Kidney epithelial cell (primary cell): ENCODE data around the gene TBC1D14. TPM values are rescaled to one million over a fixed set of nuclear protein-coding genes. Genes with fewer than 3 reads are reported as not detected.

ENCODE experiments used
- DNase-seq: peaks from one replicate; pipeline ENCODE4 v3.0.0-alpha.2; 2010; ENCODE audit warnings: low read depth
- H3K27me3 ChIP-seq: 2 replicates; pipeline ENCODE4 v1.6.0; 2011; ENCODE audit warnings: low read length; ENCODE audit not compliant: control insufficient read depth, insufficient read depth
- H3K36me3 ChIP-seq: 2 replicates; pipeline ENCODE4 v1.5.1; 2011; ENCODE audit warnings: low read length; ENCODE audit not compliant: control insufficient read depth, insufficient read depth
- H3K4me3 ChIP-seq: 2 replicates; pipeline ENCODE4 v1.5.1; 2011; ENCODE audit warnings: low read depth, mild to moderate bottlenecking, control low read depth, low read length
- total RNA-seq: library from RNA; depleted of rRNA; stranded (reverse); fragments of >200 nt; gene quantifications from 2 replicates; pipeline ENCODE4 v1.2.3, GENCODE V29; 2015
- TF ChIP-seq, protein P1 (sequence below): IDR thresholded peaks from 2 replicates; pipeline ENCODE4 v1.5.1; 2011; ENCODE audit warnings: mild to moderate bottlenecking, moderate library complexity, low read length, control low read depth, inconsistent platforms; ENCODE audit not compliant: insufficient read depth, poor library complexity, severe bottlenecking

TBC1D14 gene
- total RNA-seq, 1 donor from 2014 or later, result 52.8 TPM

DNA sequence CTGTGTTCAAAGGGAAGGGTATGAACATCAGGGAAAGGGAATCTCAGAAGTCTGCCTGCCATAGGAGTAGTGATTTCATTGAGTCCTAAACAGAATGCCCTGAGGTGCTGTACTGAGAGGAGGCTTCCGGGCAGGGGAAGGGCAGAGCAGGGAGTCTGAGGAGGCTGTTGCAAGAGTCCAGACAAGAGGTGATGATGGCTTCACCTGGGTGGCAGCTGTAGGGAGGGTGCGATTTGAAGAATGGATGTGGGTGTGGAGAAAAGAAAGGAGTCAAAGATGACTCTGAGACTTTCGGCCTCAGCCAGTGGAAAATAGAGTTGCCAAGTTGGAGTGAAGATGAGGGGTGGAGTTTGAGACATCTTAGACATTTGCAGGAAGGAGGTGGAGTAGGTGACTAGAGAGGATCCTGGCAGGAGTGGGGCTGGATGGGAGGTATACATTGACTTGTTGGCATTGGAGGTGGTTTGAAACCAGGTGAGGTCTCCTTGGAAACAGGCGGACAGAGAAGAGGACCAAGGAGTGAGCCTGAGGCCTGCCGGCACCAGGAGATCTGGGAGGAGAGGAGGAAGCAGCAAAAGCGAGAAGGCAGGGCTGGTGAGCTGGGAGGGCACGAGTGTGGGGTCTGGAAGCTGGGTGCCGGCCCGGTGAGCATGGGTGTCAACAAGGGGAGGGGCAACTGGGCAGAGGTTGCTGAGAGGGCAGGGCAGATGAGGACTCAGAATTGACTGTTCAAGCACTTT lies 24.2 kb downstream of the TBC1D14 start:
- no peaks in the 10 kb centered on the region for H3K36me3 ChIP-seq
- TF ChIP-seq, protein P1, sequence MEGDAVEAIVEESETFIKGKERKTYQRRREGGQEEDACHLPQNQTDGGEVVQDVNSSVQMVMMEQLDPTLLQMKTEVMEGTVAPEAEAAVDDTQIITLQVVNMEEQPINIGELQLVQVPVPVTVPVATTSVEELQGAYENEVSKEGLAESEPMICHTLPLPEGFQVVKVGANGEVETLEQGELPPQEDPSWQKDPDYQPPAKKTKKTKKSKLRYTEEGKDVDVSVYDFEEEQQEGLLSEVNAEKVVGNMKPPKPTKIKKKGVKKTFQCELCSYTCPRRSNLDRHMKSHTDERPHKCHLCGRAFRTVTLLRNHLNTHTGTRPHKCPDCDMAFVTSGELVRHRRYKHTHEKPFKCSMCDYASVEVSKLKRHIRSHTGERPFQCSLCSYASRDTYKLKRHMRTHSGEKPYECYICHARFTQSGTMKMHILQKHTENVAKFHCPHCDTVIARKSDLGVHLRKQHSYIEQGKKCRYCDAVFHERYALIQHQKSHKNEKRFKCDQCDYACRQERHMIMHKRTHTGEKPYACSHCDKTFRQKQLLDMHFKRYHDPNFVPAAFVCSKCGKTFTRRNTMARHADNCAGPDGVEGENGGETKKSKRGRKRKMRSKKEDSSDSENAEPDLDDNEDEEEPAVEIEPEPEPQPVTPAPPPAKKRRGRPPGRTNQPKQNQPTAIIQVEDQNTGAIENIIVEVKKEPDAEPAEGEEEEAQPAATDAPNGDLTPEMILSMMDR, result no peak
- DNase-seq, result no peak
- H3K27me3 ChIP-seq, result no peaks in the 10 kb centered on the region
- no peak overlapping the region for H3K4me3 ChIP-seq

DNA sequence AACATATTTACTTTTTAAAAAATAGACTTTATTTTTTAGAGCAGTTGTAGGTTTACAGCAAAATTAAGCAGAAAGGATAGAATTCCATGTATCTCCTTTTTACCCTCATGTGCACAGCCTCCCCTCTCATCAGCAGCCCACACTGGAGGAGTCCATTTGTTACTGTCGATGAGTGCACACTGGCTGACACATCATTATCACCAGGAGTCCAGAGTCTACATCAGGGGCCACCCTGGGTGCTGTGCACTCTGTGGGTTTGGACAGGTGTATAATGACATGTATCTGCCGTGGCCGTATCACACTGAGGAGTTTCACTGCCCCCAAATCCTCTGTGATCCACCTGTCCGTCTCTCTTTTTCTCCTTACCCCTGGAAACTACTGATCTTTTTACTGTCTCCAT lies 26.3 kb downstream of the TBC1D14 start:
- Histone ChIP-seq H3K27me3 (no peaks in the 10 kb centered on the region), H3K4me3 (no peak overlapping the region), H3K36me3 (no peaks in the 10 kb centered on the region)
- TF ChIP-seq, protein P1, result no peak
- no peak for DNase-seq

DNA sequence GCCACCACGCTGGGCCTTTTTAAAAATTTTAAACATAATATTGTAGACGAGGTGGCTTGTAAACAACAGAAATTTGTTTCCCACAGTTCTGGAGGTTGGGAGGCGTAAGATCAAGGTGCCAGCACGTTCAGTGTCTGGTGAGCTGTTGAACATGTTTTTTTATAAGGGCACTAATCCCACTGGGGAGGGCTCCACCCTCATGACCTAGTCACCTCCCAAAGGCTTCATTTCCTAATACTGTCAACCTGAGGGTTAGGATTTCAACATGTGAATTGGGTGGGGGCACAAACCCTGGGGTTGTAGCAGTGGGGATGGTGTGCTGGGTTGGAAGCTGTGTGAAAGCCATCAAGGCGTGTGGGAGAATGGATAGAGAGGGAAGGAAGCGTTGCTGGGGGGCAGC lies 27.6 kb downstream of the TBC1D14 start:
- no peaks in the 10 kb centered on the region for H3K27me3 ChIP-seq
- TF ChIP-seq, protein P1, result no peak
- DNase-seq, result no peak
- no peak overlapping the region for H3K4me3 ChIP-seq
- H3K36me3 ChIP-seq, result no peaks in the 10 kb centered on the region

DNA sequence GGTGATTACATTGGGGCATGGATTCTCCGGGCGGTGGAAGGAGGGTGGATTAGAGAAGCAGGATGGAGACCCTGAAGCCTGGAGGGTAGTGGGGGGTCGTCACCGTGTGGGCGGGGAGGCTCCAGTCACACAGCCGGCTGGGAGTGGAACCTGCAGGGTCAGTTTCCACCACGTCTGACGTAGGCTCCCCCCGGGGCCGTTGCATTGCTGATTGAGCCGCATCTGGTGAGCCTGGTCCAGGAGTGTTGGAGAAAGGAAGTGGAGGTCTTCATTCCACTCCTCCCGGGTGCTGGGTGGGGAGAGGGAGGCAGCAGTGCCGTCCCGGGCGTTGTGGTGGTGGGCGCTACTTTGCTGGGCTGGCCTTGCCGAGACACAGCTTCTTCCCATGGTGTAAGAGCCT lies 28.1 kb downstream of the TBC1D14 start:
- no peaks in the 10 kb centered on the region for H3K27me3 ChIP-seq
- DNase-seq, result no peak
- H3K4me3 ChIP-seq, result no peak overlapping the region
- TF ChIP-seq, protein P1, result no peak
- no peaks in the 10 kb centered on the region for H3K36me3 ChIP-seq

DNA sequence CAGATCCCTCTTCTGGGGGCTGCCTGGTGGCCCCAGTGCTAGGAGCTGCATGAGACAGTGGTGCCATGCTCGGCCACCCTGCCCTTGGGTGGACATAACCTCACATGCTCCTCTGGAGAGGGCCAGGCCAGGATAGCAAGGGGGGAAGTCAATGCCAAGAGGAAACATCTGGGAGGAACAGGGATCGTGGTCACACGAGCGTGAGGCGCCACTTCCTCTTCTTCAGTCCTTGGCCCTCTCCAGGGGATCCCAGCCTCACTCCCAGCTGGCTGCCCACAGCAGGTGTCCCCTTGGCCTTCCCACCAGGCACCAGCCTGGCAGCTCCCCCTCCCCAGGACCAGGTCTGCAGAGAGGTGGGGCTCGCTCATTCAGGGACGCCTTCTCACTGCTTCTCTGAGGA lies 28.6 kb downstream of the TBC1D14 start:
- TF ChIP-seq, protein P1, result no peak
- Histone ChIP-seq H3K27me3 (no peaks in the 10 kb centered on the region), H3K4me3 (no peak overlapping the region), H3K36me3 (no peaks in the 10 kb centered on the region)
- DNase-seq, result no peak
